HG03196 (cell line): ENCODE data around the gene TMPRSS12.
"Not testable (repeated sequence)": the region's sequence is repeated elsewhere in the genome, so short reads cannot be mapped to it uniquely, and the experiment has no call there.

Experiments used
- ATAC-seq: cut with Tn5 transposase; IDR thresholded peaks from one replicate; pipeline ENCODE4 v1.9.1; 2021; ENCODE audit not compliant: unreplicated experiment

TMPRSS12 gene

GRCh38 chr12:50855679-50856078 lies 13.0 kb downstream of the TMPRSS12 start:
- ATAC-seq = not testable (repeated sequence)

- no peak for ATAC-seq
Measured at GRCh38 chr12:50859621-50860310, 17.0 kb downstream of the TMPRSS12 start.

DNA sequence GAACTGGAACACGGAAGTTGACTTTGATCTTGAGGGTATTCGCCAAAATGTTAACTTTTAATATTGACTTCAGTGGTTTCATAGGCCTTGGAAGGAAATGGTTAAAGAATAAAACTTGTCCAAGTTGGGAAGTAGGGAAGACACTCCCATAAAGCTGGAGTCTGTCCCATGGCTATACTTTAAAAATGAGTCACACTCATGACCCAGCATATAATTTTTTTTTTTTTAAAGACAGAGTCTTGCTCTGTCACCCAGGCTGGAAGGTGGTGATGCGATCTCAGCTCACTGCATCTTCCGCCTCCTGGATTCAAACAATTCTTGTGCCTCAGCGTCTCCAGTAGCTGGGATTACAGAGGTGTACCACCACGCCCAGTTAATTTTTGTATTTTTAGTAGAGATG lies 19.6 kb downstream of the TMPRSS12 start:
- ATAC-seq = no peak

DNA sequence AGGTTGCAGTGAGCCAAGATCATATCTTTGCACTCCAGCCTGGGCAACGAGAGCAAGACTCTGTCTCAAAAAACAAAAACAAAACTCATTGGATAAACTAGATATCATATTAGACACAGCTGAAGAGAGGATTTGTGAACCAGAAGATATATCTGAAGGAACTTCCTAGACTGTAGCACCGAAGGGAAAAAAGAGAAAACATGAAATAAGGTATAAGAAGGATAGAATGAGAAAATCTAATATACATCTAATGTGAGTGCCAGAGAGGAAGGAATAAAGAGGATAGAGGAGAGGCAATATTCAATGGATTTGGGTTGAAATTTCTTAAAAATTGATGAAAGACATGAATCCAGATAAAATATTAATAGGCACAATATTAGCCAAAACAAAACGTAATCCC lies 22.5 kb downstream of the TMPRSS12 start:
- ATAC-seq = no peak

DNA sequence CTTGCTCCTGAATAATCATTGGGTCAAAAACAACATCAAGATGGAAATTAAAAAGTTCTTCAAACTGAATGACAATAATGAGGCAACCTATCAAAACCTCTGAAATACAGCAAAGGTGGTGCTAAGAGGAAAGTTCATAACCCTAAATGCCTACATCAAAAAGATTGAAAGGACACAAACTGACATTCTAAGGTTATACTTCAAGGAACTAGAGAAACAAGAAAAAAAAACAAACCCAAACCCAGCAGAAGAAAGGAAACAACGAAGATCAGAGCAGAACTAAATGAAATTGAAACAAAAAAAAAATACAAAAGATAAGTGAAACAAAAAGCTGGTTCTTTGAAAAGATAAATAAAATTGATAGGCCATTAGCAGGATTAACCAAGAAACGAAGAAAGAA lies 26.2 kb downstream of the TMPRSS12 start:
- ATAC-seq = not testable (repeated sequence)

DNA sequence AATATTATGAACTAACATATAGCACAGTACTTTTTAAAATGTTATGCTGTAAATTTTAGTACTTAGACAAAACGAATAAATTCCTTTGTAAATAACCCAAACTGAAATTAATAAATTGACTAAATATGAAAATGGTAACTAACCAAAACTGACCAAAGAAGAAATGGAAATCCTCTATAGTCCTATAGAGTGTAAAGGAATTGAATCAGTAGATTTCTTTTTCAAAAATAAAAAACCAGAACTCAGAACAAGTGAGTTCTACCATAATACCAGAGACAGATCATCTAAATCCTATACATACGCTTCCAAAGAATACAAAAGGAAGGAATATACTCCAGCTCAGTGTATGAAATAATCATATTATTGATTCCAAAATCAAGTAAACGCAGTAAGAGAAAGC lies 39.8 kb downstream of the TMPRSS12 start:
- ATAC-seq = no peak

DNA sequence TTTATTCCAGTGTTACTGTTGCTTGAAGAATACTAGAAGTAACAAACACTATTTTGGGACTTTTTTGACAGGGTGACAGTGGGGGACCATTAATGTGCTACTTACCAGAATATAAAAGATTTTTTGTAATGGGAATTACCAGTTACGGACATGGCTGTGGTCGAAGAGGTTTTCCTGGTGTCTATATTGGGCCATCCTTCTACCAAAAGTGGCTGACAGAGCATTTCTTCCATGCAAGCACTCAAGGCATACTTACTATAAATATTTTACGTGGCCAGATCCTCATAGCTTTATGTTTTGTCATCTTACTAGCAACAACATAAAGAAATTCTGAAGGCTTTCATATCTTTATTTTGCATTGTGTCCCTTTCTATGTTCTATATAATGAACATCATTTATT lies 44.5 kb downstream of the TMPRSS12 start:
- no peak for ATAC-seq

DNA sequence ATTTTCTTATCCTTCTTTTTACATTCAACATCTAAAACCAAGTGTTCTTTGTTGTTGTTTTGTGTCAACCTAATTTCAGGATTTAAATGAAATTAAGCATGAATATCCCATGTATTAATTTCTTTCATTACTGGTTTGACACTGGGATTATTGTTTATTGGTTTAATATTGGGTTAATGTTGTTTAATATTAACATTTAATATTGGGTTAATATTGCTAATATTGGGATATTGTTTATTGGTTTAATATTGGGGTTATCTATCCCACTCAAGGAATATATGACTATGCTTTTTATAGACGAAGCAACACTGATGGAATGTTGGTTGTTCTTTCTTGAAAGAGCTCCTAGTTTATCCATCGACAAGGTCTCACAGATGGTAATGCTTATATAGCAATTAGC lies 45.9 kb downstream of the TMPRSS12 start:
- no peak for ATAC-seq

- no peak for ATAC-seq
Measured at GRCh38 chr12:50894241-50894640, 51.5 kb downstream of the TMPRSS12 start.

GRCh38 chr12:50901685-50902113 lies 59.0 kb downstream of the TMPRSS12 start:
- no peak for ATAC-seq

- ATAC-seq = not testable (repeated sequence)
Measured at GRCh38 chr12:50908479-50908878, 65.8 kb downstream of the TMPRSS12 start.

GRCh38 chr12:50912361-50912760 lies 69.6 kb downstream of the TMPRSS12 start:
- not testable (repeated sequence) for ATAC-seq

GRCh38 chr12:50913224-50913623 lies 70.5 kb downstream of the TMPRSS12 start:
- ATAC-seq = no peak

DNA sequence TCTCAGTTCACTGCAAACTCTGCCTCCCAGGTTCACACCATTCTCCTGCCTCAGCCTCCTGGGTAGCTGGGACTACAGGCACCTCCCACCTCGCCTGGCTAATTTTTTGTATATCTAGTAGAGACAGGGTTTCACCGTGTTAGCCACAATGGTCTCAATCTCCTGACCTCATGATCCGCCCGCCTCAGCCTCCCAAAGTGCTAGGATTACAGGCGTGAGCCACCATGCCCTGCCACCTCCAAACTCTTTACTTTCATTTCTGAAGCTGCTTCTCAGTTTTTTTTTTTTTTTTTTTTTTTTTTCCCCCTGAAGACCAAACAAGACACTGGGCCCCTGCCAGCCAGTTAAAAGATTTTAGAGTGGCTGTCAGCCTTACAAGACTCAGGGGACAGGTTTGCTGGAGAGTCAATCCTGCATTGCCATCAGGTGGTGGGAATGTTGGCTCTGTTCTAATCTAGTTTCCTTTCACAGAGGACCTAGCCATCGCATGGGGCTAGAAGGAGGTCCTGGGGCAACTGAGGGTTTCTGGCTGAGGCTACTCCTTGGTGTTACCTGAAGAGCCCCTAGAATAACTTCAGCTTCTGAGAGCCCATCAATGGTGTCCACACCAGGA lies 72.3 kb downstream of the TMPRSS12 start:
- ATAC-seq = no peak

- ATAC-seq = no peak
Measured at GRCh38 chr12:50916292-50916691, 73.6 kb downstream of the TMPRSS12 start.

- ATAC-seq = no peak
Measured at GRCh38 chr12:50918584-50919316, 76.0 kb downstream of the TMPRSS12 start.

GRCh38 chr12:50922820-50923219 lies 80.1 kb downstream of the TMPRSS12 start:
- ATAC-seq = no peak

DNA sequence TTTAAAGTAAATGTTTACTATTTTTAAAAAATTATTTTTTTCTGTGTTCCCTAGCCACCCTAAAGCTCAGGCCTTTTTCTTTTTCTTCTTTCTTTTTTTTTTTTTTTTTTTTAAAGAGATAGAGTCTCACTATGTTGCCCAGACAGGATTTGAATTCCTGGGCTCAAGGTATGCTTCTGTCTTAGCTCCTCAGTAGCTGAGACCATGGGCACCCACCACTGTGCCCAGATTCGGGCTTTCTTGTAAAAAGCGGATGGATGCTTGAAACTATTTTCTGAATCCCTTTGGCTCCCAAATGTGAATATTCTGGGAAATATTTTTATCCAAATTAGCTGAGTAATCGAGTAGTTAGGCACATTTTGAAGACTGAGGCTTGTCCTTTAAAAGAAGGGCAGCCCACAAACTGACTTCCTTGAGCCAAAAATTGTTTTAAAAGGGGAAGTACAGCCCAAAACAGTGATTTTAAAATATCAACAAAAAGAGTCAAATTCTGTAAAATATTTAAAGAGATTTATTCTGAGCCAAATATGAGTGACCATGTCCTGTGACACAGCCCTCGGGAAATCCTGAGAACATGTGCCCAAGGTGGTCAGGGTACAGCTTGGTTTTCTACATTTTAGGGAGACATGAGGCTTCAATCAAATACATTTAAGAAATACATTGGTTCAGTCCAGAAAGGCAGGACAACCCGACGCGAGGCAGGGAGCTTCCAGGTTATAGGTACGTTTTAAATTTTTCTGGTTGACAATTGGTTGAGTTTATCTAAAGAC lies 80.8 kb downstream of the TMPRSS12 start:
- ATAC-seq = no peak

DNA sequence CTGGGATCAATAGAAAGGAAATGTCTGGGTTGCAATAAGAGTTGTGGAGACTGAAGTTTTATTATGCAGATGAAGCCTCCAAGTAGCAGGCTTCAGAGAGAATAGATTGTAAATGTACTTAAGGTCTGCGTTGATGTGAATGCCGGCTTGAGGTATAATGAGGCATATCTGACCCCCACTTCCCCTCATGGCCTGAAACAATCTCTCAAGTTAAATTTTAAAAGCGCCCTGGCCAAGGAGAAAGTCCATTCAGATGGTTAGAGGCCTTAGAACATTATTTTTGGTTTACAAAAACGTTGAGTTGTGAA lies 81.4 kb downstream of the TMPRSS12 start:
- no peak for ATAC-seq

- ATAC-seq = peak; percentile 85
Measured at GRCh38 chr12:50924439-50925341, 82.0 kb downstream of the TMPRSS12 start.

DNA sequence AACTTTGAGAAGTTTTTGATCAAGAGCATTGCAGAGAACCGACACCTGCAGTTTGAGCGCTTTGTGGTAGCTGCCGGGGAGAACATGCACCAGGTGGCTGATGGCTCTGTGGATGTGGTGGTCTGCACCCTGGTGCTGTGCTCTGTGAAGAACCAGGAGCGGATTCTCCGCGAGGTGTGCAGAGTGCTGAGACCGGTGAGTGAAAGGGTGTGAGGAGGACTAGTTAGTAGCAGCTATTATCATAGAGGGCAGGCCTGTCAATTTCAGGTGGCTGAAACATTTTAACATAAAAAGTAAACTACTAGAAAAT lies 82.6 kb downstream of the TMPRSS12 start:
- ATAC-seq = no peak
